Neural cell (in vitro differentiated cells): ENCODE results near the gene FOXRED1.

Experiments
- EZH2 ChIP-seq: fragments of 200-600, 300-800 bp; shearing (Covaris generic), sonication (generic); IDR thresholded peaks from 2 replicates; pipeline ENCODE4 v1.6.1; 2014; ENCODE audit warnings: antibody characterized with exemption, low read length, borderline replicate concordance, mild to moderate bottlenecking; ENCODE audit not compliant: insufficient read depth, poor library complexity, severe bottlenecking
- POLR2AphosphoS5 ChIP-seq: IDR thresholded peaks from 2 replicates; pipeline ENCODE4 v1.6.1; 2012
- TAF1 ChIP-seq: IDR thresholded peaks from 2 replicates; pipeline ENCODE4 v1.6.1; 2012; ENCODE audit warnings: low read depth
- TF ChIP-seq, protein P1 (sequence below): fragments of 450-650 bp; IDR thresholded peaks from 2 replicates; pipeline ENCODE4 v1.5.1; 2014; ENCODE audit warnings: antibody characterized with exemption, mild to moderate bottlenecking, moderate library complexity; ENCODE audit not compliant: poor library complexity, severe bottlenecking
- TF ChIP-seq, protein P2 (sequence below): IDR thresholded peaks from 2 replicates; pipeline ENCODE4 v1.6.1; 2012; ENCODE audit warnings: borderline replicate concordance

DNA sequence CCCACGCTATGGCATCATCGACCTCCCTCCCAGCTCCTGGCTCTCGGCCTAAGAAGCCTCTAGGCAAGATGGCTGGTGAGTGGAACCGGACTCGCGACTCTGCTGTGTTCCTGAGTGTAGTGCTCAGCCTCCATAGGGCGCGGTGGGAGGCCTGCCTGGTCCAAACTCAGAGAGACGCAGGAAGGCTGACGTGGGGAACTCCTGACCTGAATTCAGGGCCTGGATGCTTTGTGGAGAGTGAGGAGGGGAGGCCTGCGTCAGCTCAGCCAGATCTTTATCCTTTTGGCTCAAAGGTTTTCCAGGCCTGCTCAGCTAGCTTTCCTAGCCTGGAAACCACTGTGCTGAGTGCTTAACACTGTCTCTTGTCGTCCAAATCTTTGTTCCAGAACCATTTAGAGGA, 21.9 kb downstream of the FOXRED1 start:
- TF ChIP-seq EZH2 (no peak), TAF1 (no peak), POLR2AphosphoS5 (no peak)
- TF ChIP-seq, protein P1, sequence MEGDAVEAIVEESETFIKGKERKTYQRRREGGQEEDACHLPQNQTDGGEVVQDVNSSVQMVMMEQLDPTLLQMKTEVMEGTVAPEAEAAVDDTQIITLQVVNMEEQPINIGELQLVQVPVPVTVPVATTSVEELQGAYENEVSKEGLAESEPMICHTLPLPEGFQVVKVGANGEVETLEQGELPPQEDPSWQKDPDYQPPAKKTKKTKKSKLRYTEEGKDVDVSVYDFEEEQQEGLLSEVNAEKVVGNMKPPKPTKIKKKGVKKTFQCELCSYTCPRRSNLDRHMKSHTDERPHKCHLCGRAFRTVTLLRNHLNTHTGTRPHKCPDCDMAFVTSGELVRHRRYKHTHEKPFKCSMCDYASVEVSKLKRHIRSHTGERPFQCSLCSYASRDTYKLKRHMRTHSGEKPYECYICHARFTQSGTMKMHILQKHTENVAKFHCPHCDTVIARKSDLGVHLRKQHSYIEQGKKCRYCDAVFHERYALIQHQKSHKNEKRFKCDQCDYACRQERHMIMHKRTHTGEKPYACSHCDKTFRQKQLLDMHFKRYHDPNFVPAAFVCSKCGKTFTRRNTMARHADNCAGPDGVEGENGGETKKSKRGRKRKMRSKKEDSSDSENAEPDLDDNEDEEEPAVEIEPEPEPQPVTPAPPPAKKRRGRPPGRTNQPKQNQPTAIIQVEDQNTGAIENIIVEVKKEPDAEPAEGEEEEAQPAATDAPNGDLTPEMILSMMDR, result no peak
- TF ChIP-seq, protein P2, sequence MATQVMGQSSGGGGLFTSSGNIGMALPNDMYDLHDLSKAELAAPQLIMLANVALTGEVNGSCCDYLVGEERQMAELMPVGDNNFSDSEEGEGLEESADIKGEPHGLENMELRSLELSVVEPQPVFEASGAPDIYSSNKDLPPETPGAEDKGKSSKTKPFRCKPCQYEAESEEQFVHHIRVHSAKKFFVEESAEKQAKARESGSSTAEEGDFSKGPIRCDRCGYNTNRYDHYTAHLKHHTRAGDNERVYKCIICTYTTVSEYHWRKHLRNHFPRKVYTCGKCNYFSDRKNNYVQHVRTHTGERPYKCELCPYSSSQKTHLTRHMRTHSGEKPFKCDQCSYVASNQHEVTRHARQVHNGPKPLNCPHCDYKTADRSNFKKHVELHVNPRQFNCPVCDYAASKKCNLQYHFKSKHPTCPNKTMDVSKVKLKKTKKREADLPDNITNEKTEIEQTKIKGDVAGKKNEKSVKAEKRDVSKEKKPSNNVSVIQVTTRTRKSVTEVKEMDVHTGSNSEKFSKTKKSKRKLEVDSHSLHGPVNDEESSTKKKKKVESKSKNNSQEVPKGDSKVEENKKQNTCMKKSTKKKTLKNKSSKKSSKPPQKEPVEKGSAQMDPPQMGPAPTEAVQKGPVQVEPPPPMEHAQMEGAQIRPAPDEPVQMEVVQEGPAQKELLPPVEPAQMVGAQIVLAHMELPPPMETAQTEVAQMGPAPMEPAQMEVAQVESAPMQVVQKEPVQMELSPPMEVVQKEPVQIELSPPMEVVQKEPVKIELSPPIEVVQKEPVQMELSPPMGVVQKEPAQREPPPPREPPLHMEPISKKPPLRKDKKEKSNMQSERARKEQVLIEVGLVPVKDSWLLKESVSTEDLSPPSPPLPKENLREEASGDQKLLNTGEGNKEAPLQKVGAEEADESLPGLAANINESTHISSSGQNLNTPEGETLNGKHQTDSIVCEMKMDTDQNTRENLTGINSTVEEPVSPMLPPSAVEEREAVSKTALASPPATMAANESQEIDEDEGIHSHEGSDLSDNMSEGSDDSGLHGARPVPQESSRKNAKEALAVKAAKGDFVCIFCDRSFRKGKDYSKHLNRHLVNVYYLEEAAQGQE, result no peak
